Renal cortical epithelial cell (primary cell): ENCODE data around the gene HSF2BP. TPM values are rescaled to one million over a fixed set of nuclear protein-coding genes. Genes with fewer than 3 reads are reported as not detected.

Experiments
- total RNA-seq: library from RNA; depleted of rRNA; stranded (reverse); fragments of >200 nt; gene quantifications from 2 replicates; pipeline ENCODE4 v1.2.3, GENCODE V29; 2014

HSF2BP gene
- total RNA-seq, 1 donor from 2014 or later, result 2.6 TPM

Other genes with a start within 250 kb of the HSF2BP start
- gene SIK1, start 232.4 kb downstream of the HSF2BP start, total RNA-seq, result 0.69 and 6.4 TPM in 2 replicates
- 24.2 and 26.4 TPM in 2 replicates for gene RRP1B, start 72 bp upstream of the HSF2BP start, total RNA-seq
- gene PDXK, start 59.6 kb upstream of the HSF2BP start, total RNA-seq, result 278 and 390 TPM in 2 replicates
- gene CSTB, start 116.8 kb upstream of the HSF2BP start, total RNA-seq, result 4.2 and 4.9 TPM in 2 replicates
- gene RRP1, start 130.1 kb upstream of the HSF2BP start, total RNA-seq, result 17.2 and 26.4 TPM in 2 replicates
- 68.2 and 179 TPM in 2 replicates for gene AGPAT3, start 205.7 kb upstream of the HSF2BP start, total RNA-seq